Spleen (tissue), 11 donors: Measurements from ENCODE around the gene LSM5. TPM values are rescaled to one million over a fixed set of nuclear protein-coding genes. Genes with fewer than 3 reads are reported as not detected.

Experiments used
- DNase-seq: peaks from one replicate; pipeline ENCODE4 v3.0.0-alpha.2; 2020
- H3K27ac ChIP-seq, 8 donors: fragments of 200-600 bp; sonication (generic) in 7 of 8; 1 replicate in 4 of 8; 2 replicates in 4 of 8; pipeline versions ENCODE4 v1.5.0 to v1.8.0; 2016 to 2021; ENCODE audit warnings: inconsistent platforms in 4 of 8, mild to moderate bottlenecking in 4 of 8, moderate library complexity in 1 of 8
- H3K27me3 ChIP-seq, 7 donors: fragments of 200-600 bp; sonication (generic) in 6 of 7; replicated peaks in 1 of 7; 1 replicate in 4 of 7; 2 replicates in 3 of 7; pipeline versions ENCODE4 v1.5.0 to v1.8.0; 2016 to 2021; ENCODE audit warnings: inconsistent platforms in 3 of 7, mild to moderate bottlenecking in 1 of 7
- H3K36me3 ChIP-seq, 6 donors: fragments of 200-600 bp; sonication (generic) in 5 of 6; 1 replicate in 4 of 6; 2 replicates in 2 of 6; pipeline versions ENCODE4 v1.5.0 to v1.8.0; 2016 to 2021; ENCODE audit warnings: inconsistent platforms in 2 of 6
- H3K4me1 ChIP-seq, 6 donors: fragments of 200-600 bp; sonication (generic) in 5 of 6; 1 replicate in 3 of 6; 2 replicates in 3 of 6; pipeline versions ENCODE4 v1.5.0 to v1.8.0; 2016 to 2021; ENCODE audit warnings: inconsistent platforms in 3 of 6
- H3K4me3 ChIP-seq, 8 donors: fragments of 200-600 bp; sonication (generic) in 7 of 8; 1 replicate in 4 of 8; 2 replicates in 4 of 8; pipeline versions ENCODE4 v1.5.0 to v1.8.0; 2016 to 2021; ENCODE audit warnings: inconsistent platforms in 4 of 8, mild to moderate bottlenecking in 4 of 8, moderate library complexity in 2 of 8
- H3K9me3 ChIP-seq, 8 donors: fragments of 200-600 bp; sonication (generic) in 7 of 8; 1 replicate in 4 of 8; 2 replicates in 4 of 8; pipeline versions ENCODE4 v1.5.0 to v1.8.0; 2016 to 2021; ENCODE audit warnings: inconsistent platforms in 4 of 8
- POLR2A ChIP-seq, 3 donors: fragments of 450-650 bp; IDR thresholded peaks; one replicate each; pipeline ENCODE4 v1.5.1; 2017; ENCODE audit warnings: antibody characterized with exemption in 3 of 3, mild to moderate bottlenecking in 1 of 3
- POLR2AphosphoS5 ChIP-seq, 3 donors: sonication (generic); formaldehyde crosslinking; IDR thresholded peaks; one replicate each; pipeline ENCODE4 v1.5.1; 2017; ENCODE audit warnings: antibody characterized with exemption in 3 of 3
- WGBS, 5 donors: extraction: QIAGEN DNeasy Blood & Tissue Kit in 3 of 5; methylation state at CpG; one replicate each; pipeline versions ENCODE4 v1.1.5 to v1.1.7; 2013 to 2018; 5-methylcytosine and 5-hydroxymethylcytosine counted together
- intact Hi-C: fragments of 100-400 bp; cut with DNase I; formaldehyde crosslinking; loops from one replicate; pipeline ENCODE4 v1.15.0; 2023; ENCODE audit warnings: low total_unique reads
- polyA plus RNA-seq, 3 donors: library from polyadenylated mRNA; stranded (reverse); fragments of 200-250 nt; gene quantifications; one replicate each; pipeline ENCODE4 v1.2.1, GENCODE V29; 2013
- total RNA-seq, 7 donors: library from RNA; depleted of rRNA in 3 of 7; stranded (reverse); fragments of >200 nt in 3 of 7; fragmentation: NEBNext Ultra II Directional in 4 of 7; extraction: Animal tissue kit (Norgen Biotek cat#: 25700) in 4 of 7; gene quantifications; one replicate each; pipeline versions ENCODE4 v1.1.0 to v1.2.1, GENCODE V29; 2016 to 2021
- TF ChIP-seq, protein P1 (sequence below), 11 experiments: fragments of 200-600 bp in 7 of 11; fragments of 450-650 bp in 4 of 11; sonication (generic) in 4 of 11; IDR thresholded peaks in 8 of 11; conservative IDR thresholded peaks in 3 of 11; 1 replicate in 7 of 11; 2 replicates in 4 of 11; pipeline versions ENCODE4 v1.4.0 to v1.8.0; 2016 to 2021; ENCODE audit warnings: antibody characterized with exemption in 11 of 11, inconsistent platforms in 4 of 11, mild to moderate bottlenecking in 1 of 11
- donor health status: healthy with polysubstance abuse.
- donor health status: DM: no; HTN: no; CAD: no; lungs with moderate emphysema.
- donor health status: DM: no; HTN: no; CAD: no.
- donor health status: Bipolar disorder and iron deficiency.
- donor health status: healthy.
- donor health status: DM: no; HTN: no; CAD: no.
- donor health status: DM: yes; HTN: yes; CAD: no.

The LSM5 gene
- total and polyA plus RNA-seq, 10 donors: 14.5 to 142 (median 33.2) TPM

DNA sequence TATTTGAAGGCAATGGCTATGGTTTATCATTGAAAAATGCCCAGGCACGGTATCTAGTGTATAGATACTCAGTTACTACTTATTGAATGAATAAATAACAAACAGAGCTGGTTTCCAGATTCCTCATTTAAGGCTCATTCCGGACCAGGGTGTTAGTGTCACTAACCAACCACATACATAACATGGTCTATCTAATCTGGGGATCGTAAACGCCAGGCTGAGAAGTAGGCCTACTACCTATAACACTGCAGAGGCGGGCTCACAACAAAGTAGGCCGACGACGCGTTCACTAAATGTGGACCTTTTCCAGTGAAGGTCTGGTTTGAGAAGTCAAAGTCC is 423 bp downstream of the LSM5 start:
- Histone ChIP-seq H3K27me3 (no peaks in the 10 kb centered on the region), H3K36me3 (peaks cover 0 to 36% (median 25%) of the 10 kb centered on the region in 6 donors), H3K4me3 (peak overlapping the region; percentile 61 to 92 (median 74)), H3K27ac (peak overlapping the region; percentile 80 to 92 (median 90)), H3K4me1 (peaks cover 8 to 40% (median 25%) of the 10 kb centered on the region in 6 donors), H3K9me3 (no peaks in the 10 kb centered on the region)
- intact Hi-C loops: loop anchor here (10.0 kb wide), 2 partner anchors 65 to 735 kb away; no protein-coding TSS in a partner anchor
- DNase-seq: no peak
- no peak for TF ChIP-seq POLR2A (IDR thresholded peaks at IDR 0.05)
- TF ChIP-seq POLR2AphosphoS5 (IDR thresholded peaks at IDR 0.05): no peak
- TF ChIP-seq, protein P1, sequence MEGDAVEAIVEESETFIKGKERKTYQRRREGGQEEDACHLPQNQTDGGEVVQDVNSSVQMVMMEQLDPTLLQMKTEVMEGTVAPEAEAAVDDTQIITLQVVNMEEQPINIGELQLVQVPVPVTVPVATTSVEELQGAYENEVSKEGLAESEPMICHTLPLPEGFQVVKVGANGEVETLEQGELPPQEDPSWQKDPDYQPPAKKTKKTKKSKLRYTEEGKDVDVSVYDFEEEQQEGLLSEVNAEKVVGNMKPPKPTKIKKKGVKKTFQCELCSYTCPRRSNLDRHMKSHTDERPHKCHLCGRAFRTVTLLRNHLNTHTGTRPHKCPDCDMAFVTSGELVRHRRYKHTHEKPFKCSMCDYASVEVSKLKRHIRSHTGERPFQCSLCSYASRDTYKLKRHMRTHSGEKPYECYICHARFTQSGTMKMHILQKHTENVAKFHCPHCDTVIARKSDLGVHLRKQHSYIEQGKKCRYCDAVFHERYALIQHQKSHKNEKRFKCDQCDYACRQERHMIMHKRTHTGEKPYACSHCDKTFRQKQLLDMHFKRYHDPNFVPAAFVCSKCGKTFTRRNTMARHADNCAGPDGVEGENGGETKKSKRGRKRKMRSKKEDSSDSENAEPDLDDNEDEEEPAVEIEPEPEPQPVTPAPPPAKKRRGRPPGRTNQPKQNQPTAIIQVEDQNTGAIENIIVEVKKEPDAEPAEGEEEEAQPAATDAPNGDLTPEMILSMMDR (IDR thresholded peaks at IDR 0.05 in 8 of 11, conservative IDR thresholded peaks at IDR 0.05 in 3 of 11): no peak
- WGBS, 5 donors: 1 to 9% (median 2%) methylated on average over 5 to 9 of the region's 9 CpGs

DNA sequence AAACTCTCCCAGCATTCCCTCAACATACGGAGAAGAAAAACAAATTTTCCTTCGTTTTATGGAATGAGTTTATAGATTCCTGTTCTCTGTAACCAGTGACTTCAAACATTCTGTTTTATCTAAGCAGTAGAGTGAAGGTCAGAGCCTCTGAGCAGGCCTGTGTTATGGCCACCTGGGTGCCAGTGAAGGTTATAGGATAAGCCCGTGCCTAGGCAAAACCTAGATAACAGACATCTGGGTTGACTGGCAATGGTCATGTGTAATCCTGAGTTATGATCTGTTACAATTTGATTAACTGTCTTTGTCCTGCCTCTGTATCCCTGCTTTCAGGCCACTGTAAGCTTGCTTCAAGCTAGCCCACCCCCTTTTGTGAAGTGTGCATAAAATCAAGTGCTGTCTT is 8.3 kb downstream of the LSM5 start:
- WGBS, 5 donors: 70 to 83% (median 77%) methylated on average over 3 of the region's 3 CpGs
- no peaks in the 10 kb centered on the region for H3K27me3 ChIP-seq
- no peak overlapping the region for H3K27ac ChIP-seq
- no peak overlapping the region for H3K4me3 ChIP-seq
- TF ChIP-seq POLR2A (IDR thresholded peaks at IDR 0.05) (no peak), POLR2AphosphoS5 (IDR thresholded peaks at IDR 0.05) (no peak)
- TF ChIP-seq, protein P1 (IDR thresholded peaks at IDR 0.05 in 8 of 11, conservative IDR thresholded peaks at IDR 0.05 in 3 of 11): no peak
- no peak for DNase-seq
- intact Hi-C loops: loop anchor here (10.0 kb wide), 1 partner anchor 727 kb away; no protein-coding TSS in a partner anchor
- no peaks in the 10 kb centered on the region for H3K4me1 ChIP-seq
- H3K9me3 ChIP-seq: no peaks in the 10 kb centered on the region
- H3K36me3 ChIP-seq: peaks cover 0 to 27% (median 16%) of the 10 kb centered on the region in 6 donors

- H3K9me3 ChIP-seq: no peaks in the 10 kb centered on the region
- no peaks in the 10 kb centered on the region for H3K27me3 ChIP-seq
- peaks cover 0 to 19% (median 9%) of the 10 kb centered on the region in 6 donors for H3K36me3 ChIP-seq
- H3K4me3 ChIP-seq: no peak overlapping the region
- intact Hi-C loops: loop anchor here (10.0 kb wide), 1 partner anchor 726 kb away; no protein-coding TSS in a partner anchor
- H3K4me1 ChIP-seq: no peaks in the 10 kb centered on the region
- TF ChIP-seq POLR2A (IDR thresholded peaks at IDR 0.05): no peak
- TF ChIP-seq, protein P1 (IDR thresholded peaks at IDR 0.05 in 8 of 11, conservative IDR thresholded peaks at IDR 0.05 in 3 of 11): no peak
- no peak for TF ChIP-seq POLR2AphosphoS5 (IDR thresholded peaks at IDR 0.05)
- WGBS, 5 donors: 24 to 33% (median 28%) methylated on average over 1 of the region's 1 CpG
- DNase-seq: no peak
- no peak overlapping the region for H3K27ac ChIP-seq
Observed at GRCh38 chr7:32481176-32481575, 9.0 kb downstream of the LSM5 start.

DNA sequence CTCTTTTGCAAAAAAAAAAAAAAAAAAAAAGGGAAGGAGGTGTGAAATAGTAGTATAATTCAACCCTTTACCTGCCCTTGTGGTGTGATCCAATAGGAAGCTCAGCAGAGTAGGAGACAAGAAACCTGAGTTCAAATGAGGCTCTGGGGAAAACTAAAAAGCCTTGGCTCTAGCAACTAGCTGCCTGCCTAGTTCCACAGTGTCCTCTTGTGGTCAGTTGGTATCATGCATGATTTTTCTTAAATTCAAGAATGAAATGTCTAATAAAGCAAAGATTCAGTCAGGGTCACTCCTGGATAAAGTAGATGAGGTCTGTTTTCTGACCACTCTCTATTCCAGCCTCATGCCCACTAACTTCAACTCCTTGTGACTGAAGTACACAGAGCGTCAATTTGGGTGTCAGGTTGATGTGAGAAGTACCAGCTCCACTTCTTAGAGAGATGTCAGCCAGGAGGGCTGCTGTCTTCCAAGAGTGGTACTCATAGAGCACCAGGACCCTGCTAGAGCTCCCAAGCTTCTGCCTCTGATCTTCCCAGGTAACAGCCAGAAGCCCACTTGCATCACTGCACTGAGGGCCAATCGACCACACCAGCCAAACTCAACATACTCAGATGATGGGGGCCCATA is 10.5 kb downstream of the LSM5 start:
- no peak overlapping the region for H3K27ac ChIP-seq
- no peaks in the 10 kb centered on the region for H3K4me1 ChIP-seq
- 70 to 91% (median 84%) methylated on average over 2 of the region's 2 CpGs for WGBS, 5 donors
- no peak for DNase-seq
- H3K27me3 ChIP-seq: no peaks in the 10 kb centered on the region
- H3K9me3 ChIP-seq: no peaks in the 10 kb centered on the region
- TF ChIP-seq, protein P1 (IDR thresholded peaks at IDR 0.05 in 8 of 11, conservative IDR thresholded peaks at IDR 0.05 in 3 of 11): peak in 7 of 11 experiments; percentile 11 to 50 (median 36)
- no peak for TF ChIP-seq POLR2A (IDR thresholded peaks at IDR 0.05)
- intact Hi-C loops: loop anchor here (5.0 to 10.0 kb wide), 2 partner anchors 267 to 725 kb away; no protein-coding TSS in a partner anchor
- H3K36me3 ChIP-seq: peaks cover 0 to 4% (median 0%) of the 10 kb centered on the region in 6 donors
- H3K4me3 ChIP-seq: no peak overlapping the region
